Epidermal melanocyte (primary cell): ENCODE results near the gene SRPK2.
"Not testable (repeated sequence)": the region's sequence is repeated elsewhere in the genome, so short reads cannot be mapped to it uniquely, and the experiment has no call there.

Experiments used
- DNase-seq: peaks from one replicate; pipeline ENCODE4 v3.0.0; 2011; ENCODE audit warnings: low spot score; ENCODE audit not compliant: insufficient read length

SRPK2 gene

DNA sequence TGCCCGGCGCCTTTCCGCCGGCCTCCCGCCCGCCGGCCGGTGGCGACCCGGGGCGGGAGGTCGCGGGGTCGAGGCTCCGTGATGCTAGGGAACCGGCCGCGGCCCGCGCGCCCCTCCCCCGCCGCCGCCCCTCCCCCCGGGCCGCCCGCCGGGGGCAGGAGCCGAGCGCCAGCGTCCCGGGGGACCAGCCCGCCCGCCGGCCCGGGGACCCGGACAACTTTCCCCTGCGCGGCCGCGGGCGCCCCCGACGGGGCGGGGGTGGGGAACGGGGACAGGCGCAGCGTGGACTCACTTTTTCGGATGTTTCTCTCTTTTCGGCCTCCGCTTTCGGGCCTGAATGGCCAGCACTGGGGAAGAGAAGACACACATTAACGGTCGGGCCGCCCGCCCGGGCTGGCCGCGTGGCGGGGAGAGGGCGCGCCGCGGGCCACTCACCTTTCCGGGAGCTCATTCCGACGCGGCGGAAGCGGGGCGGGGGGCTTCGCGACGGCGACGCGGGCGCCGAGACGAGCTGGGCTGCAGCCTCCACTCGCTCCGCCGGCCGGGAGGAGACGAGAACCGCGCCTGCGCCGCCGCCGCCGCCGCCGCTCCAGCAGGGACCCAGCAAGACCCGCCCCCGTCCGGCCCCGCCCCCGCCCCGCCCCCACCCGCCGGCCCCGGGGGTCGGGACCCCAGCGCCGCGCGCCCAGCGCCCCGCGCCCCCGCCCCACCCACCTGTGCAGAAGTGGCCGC lies at the start of gene SRPK2:
SRPK2 (minus strand) TSS at position 566 of the 732 bp plus-strand sequence.
- DNase-seq, result peak; percentile 85

- DNase-seq, result no peak
Observed at GRCh38 chr7:105438254-105438653, 49.5 kb upstream of the SRPK2 start.

- DNase-seq, result not testable (repeated sequence)
Observed at GRCh38 chr7:105437356-105437755, 48.6 kb upstream of the SRPK2 start.

GRCh38 chr7:105429746-105430612 lies 41.3 kb upstream of the SRPK2 start:
- DNase-seq, result peak; percentile 39

DNA sequence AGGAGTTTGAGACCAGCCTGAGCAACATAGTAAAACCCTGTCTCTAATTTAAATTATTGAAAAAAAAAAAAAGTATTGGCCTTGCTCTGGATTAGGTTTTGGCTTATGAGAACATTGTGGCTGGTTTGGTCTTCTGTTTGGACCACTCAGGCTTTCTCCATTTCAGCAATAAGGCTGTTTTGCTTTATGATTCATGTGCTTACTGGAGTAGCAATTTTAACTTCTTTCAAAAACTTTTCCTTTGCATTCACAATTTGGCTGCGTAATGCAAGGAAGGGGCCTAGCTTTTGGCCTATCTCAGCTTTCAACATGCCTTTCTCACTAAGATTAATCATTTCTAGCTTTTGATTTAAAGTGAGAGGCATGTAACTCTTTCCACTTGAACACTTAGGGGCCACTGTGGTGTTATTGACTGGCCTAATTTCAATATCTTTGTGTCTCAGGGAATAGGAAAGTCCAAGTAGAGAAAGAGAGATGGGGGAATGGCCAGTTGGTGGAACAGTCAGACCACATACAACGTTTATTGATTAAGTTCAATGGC lies 38.0 kb upstream of the SRPK2 start:
- DNase-seq, result no peak

DNA sequence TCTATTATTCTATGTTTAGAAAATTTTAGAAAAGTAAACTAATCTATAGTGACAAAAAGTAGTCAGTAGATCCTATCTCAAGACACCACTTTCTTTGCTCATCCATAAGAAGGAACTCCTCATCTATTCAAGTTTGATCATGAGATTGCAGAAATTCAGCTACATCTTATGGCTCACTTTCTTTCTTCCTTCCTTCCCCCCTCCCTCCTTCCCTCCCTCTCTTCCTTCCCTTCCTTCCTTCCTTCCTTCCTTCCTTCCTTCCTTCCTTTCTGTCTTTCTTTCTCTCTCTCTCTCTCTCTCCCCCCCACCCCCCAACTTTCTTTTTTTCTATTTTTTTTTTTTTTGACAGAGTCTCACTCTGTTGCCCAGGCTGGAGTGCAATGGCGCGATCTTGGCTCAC lies 35.3 kb upstream of the SRPK2 start:
- no peak for DNase-seq

DNA sequence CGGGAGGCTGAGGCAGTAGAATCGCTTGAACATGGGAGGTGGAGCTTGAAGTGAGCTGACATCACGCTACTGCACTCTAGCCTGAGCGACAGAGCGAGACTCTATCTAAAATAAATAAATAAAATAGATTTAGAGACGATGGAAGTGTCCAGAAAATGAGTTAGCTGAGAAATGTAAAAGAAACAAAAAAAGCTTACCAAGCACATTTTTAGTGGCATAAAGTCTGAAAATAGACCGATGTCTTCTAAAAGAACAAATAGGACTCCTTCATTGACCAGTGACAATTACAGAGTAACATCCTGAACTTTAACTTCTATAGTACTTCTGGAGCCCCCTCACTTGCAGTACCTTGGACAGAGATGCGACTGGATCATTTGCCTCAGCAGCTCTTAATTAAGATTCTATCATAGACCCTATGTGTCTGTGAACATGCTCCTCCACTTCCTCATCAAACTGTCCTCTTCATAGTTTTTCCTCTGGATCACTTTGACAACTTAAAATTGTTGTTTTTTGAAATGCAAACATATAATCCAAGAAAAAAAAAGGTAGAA lies 25.2 kb upstream of the SRPK2 start:
- no peak for DNase-seq

DNA sequence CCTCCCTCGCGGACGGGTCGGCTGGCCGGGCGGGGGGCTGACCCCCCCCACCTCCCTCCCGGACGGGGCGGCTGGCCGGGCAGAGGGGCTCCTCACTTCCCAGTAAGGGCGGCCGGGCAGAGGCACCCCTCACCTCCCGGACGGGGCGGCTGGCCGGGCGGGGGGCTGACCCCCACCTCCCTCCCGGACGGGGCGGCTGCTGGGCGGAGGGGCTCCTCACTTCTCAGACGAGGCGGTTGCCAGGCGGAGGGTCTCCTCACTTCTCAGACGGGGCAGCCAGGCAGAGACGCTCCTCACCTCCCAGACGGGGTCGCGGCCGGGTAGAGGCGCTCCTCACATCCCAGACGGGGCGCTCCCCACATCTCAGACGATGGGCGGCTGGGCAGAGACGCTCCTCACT lies 22.1 kb upstream of the SRPK2 start:
- DNase-seq, result not testable (repeated sequence)

DNA sequence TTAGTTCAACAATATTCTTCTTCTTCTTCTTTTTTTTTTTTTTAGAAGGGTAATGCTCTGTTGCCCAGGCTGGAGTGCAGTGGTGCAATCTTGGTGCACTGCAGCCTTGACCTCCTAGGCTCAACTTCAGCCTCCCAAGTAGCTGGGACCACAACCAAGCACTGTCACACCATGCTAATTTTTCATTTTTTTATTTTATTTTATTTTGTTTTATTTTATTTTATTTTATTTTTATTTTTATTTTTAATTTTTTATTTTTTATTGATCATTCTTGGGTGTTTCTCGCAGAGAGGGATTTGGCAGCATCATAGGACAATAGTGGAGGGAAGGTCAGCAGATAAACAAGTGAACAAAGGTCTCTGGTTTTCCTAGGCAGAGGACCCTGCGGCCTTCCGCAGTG lies 21.1 kb upstream of the SRPK2 start:
- DNase-seq, result not testable (repeated sequence)

DNA sequence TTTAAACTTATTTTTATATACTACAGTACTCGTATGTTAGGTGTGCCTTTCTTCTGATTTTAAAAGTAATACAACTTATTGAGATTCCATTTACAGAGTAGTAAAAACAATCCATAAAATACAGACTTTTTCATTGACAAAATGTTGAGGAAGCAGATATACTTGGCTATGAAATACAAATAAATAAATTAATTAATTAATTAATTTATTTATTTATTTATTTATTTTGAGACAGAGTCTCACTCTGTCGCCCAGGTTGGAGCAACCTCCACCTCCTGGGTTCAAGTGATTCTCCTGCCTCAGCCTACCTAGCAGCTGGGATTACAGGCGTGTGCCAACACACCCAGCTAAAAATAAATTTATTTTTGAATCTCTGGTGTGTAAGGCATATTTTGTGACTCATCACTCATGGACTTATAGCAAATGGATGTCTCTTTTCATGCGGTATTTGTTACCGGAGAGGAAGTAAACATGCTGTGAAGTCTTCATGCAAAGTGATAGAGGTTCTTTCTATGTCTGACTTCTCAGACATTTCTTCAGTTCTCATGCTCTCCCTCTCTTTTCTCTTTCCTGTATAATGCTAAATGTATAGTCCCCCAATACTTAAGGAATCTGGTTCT lies 20.2 kb upstream of the SRPK2 start:
- no peak for DNase-seq

GRCh38 chr7:105403128-105403527 lies 14.4 kb upstream of the SRPK2 start:
- no peak for DNase-seq

- no peak for DNase-seq
Observed at GRCh38 chr7:105402221-105403095, 13.7 kb upstream of the SRPK2 start.

DNA sequence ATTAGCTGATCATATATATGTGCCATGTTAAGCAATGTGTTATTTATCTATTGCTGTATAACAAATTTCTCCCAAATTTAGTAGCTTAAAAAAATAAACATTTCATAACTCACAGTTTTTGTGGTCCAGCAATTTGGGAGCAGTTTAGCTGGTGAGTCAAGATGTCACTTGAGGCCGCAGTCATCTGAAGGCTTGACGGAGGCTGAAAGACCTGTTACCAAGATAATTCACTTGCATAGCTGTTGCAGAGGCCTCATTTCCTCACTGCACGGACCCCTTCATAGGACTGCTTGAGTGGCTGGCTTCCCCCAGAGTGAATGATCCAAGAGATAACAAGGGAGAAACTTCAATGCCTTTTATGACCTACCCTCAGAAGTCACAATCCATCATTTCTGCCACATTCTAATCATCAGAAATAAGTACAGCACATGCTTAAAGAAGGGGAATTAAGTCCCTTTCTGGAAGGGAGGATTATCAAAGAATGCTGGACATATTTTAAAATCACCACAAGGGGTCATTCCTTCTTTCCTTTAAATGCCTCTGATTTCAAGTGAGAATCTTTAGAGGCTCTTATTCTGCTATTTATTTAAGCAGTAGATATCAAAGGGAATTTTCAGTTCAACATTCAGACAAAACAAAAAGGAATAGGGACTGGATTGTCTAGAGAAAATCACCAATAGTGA lies 10.5 kb upstream of the SRPK2 start:
- no peak for DNase-seq

- no peak for DNase-seq
Observed at GRCh38 chr7:105396566-105396965, 7.8 kb upstream of the SRPK2 start.

GRCh38 chr7:105391429-105391828 lies 2.7 kb upstream of the SRPK2 start:
- no peak for DNase-seq

DNA sequence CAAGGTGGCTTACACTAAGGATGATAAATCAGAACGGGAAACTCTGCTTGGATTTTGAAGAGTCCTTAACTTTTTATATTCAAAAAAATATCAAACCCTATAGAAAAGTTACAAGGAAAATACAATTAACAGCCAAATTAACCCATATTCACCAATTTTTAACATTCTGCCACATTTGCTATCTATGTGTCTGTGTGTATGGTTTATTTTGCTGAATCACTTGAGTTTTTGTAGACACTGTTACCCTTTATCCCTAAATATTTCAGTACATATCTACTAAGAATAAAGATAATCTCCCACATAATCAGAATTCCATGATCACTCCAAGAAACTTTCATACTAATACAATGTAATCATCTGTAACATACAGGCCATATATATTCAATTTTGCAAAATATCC lies 1.2 kb upstream of the SRPK2 start:
- DNase-seq, result no peak

DNA sequence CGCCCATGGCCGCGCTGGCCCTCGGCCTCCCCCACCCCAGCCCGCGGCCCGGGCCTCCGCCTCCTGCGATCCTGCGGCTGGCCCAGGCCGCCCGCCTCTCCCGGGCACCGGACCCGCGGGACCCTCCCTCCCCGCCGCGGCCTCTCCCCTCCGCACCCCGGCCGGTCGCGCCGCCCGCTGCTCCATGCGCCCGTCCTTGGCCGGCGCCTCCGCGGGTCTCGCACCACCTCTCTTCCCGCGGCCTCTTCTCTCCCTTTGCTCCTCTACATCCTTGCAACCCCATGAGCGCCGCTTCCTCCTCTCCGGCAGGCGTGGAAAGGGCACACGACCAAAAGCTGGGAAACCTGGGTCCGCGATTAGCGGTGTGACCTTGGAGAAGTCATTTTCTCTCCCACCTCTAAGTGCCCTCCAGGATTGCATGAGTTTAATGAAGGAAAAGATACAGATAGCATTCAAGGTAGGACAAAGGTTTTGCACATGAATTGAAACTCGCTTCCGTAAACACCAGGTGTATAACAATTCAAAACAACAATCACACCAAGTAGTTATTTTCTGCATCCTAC lies 448 bp upstream of the SRPK2 start:
- DNase-seq, result peak; percentile 78

DNA sequence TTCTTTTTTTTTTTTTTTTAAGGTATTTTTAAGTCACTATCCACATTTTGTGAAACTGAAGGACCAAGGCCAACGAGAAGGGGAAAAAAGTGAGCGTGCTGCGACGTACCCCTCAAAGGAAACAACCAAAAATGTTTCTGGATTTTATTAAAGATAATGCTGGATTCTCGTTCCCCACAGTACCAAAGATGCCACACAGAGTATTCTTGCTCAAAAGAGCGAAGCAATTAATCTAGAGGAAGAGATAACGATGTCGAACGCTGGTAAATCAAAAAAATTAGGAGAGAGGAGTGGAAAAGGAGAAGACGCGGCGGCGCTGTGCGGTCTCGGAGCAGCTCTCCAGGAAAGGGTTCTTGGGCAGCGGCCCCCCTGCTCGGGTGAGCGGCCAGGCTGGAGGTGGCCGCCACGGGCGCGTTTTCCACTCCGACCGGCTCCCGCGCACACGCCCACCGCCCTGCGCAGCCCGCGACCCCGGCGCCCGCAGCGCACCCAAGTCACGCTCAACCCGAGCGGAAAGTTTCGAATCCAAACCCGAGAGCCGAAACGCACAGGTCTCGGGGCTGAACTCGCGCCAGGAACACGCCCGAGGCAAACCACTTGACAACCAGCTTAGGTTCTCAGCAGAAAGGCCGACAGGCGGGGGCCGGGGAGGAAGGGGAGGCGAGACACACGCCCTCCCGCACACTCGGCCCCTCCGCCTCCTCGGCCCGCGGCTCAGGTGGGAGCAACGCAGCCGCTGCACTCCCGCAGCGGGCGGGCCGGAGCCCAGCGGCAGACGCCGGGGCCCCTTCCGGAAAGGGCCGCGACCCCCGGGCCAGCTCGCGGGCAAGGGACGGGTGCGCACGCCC lies 989 bp downstream of the SRPK2 start:
- peak; percentile 84 for DNase-seq

DNA sequence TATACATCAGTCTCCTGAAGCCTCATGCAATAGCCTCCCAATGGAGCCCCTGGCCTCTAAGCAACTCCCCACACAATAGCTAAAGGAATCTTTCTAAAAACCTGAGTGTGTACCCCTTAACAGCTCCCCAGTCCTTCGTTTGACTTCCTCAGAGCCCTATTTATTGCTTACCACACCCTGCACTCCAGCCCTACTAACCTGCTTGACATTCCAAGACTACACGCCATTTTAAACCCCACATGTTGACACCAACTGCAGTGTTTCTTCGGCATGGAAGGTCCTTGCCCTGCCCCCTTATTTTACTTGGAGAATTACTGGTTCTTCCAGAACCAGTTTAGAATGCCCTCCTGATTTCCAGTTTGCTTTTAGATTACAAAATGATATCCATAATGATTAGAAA lies 10.8 kb downstream of the SRPK2 start:
- no peak for DNase-seq
